Measurements from ENCODE around the gene USP5.

- TF ChIP-seq, protein P1, sequence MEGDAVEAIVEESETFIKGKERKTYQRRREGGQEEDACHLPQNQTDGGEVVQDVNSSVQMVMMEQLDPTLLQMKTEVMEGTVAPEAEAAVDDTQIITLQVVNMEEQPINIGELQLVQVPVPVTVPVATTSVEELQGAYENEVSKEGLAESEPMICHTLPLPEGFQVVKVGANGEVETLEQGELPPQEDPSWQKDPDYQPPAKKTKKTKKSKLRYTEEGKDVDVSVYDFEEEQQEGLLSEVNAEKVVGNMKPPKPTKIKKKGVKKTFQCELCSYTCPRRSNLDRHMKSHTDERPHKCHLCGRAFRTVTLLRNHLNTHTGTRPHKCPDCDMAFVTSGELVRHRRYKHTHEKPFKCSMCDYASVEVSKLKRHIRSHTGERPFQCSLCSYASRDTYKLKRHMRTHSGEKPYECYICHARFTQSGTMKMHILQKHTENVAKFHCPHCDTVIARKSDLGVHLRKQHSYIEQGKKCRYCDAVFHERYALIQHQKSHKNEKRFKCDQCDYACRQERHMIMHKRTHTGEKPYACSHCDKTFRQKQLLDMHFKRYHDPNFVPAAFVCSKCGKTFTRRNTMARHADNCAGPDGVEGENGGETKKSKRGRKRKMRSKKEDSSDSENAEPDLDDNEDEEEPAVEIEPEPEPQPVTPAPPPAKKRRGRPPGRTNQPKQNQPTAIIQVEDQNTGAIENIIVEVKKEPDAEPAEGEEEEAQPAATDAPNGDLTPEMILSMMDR (IDR thresholded peaks at IDR 0.05; ENCODE audit: insufficient read depth, low read length, poor library complexity, severe bottlenecking), result no peak
- TF ChIP-seq EZH2phosphoT487 (conservative IDR thresholded peaks at IDR 0.05; ENCODE audit: low read length), result no peak
Measured at GRCh38 chr12:6821591-6822425, 30.1 kb upstream of the USP5 start, which contains the start of gene GPR162.
